Stimulated activated CD4-positive, alpha-beta T cell treated with anti-CD3 and anti-CD28 coated beads, TNF-alpha, amount 100 ng/mL, for 48 hours (primary cell): ENCODE measurements around the gene GSTM5.
"Not testable (repeated sequence)": the region's sequence is repeated elsewhere in the genome, so short reads cannot be mapped to it uniquely, and the experiment has no call there.

Experiments used
- DNase-seq, 3 donors: peaks; one replicate each; pipeline ENCODE4 v3.0.0-alpha.2; 2020; ENCODE audit warnings: low read depth in 3 of 3

Gene GSTM5

GRCh38 chr1:109711593-109712320 lies at the start of gene GSTM5:
Gene GSTM5 (plus strand): TSS chr1:109712251. CDS start chr1:109712313, 62 bp downstream.
- DNase-seq, result not testable (repeated sequence)

GRCh38 chr1:109664671-109665070 lies 47.4 kb upstream of the GSTM5 start:
- no peak for DNase-seq

- peak; percentile 70 to 91 (median 78) for DNase-seq
Measured at GRCh38 chr1:109667452-109668122, 44.5 kb upstream of the GSTM5 start, which contains the start of gene GSTM2. Gene GSTM2 (plus strand): TSS chr1:109668057. CDS start chr1:109668116, 59 bp downstream.

GRCh38 chr1:109668123-109668775 lies 43.8 kb upstream of the GSTM5 start:
- DNase-seq, result no peak

- no peak for DNase-seq
Measured at GRCh38 chr1:109669246-109669948, 42.7 kb upstream of the GSTM5 start.

- not testable (repeated sequence) for DNase-seq
Measured at GRCh38 chr1:109669949-109670302, 42.1 kb upstream of the GSTM5 start.

- no peak for DNase-seq
Measured at GRCh38 chr1:109671067-109671466, 41.0 kb upstream of the GSTM5 start.

GRCh38 chr1:109673861-109674260 lies 38.2 kb upstream of the GSTM5 start:
- DNase-seq, result not testable (repeated sequence)

GRCh38 chr1:109676683-109677381 lies 35.2 kb upstream of the GSTM5 start:
- not testable (repeated sequence) for DNase-seq

GRCh38 chr1:109677459-109677858 lies 34.6 kb upstream of the GSTM5 start:
- DNase-seq, result no peak

- DNase-seq, result not testable (repeated sequence)
Measured at GRCh38 chr1:109678637-109679036, 33.4 kb upstream of the GSTM5 start.

- not testable (repeated sequence) for DNase-seq
Measured at GRCh38 chr1:109684777-109685176, 27.3 kb upstream of the GSTM5 start.

GRCh38 chr1:109685399-109685798 lies 26.7 kb upstream of the GSTM5 start:
- not testable (repeated sequence) for DNase-seq

GRCh38 chr1:109685890-109686289 lies 26.2 kb upstream of the GSTM5 start:
- not testable (repeated sequence) for DNase-seq

- DNase-seq, result not testable (repeated sequence)
Measured at GRCh38 chr1:109687109-109687508, 24.9 kb upstream of the GSTM5 start.

- DNase-seq, result peak in 2 of 3 donors; percentile 41 to 81
Measured at GRCh38 chr1:109687641-109688499, 24.2 kb upstream of the GSTM5 start, which contains the start of gene GSTM1. Gene GSTM1 (plus strand): TSS chr1:109687817. CDS start chr1:109687874, 57 bp downstream.

GRCh38 chr1:109689844-109690405 lies 22.1 kb upstream of the GSTM5 start:
- no peak for DNase-seq

GRCh38 chr1:109691759-109692158 lies 20.3 kb upstream of the GSTM5 start:
- DNase-seq, result no peak

GRCh38 chr1:109694400-109694799 lies 17.7 kb upstream of the GSTM5 start:
- not testable (repeated sequence) for DNase-seq

- not testable (repeated sequence) for DNase-seq
Measured at GRCh38 chr1:109695138-109695537, 16.9 kb upstream of the GSTM5 start.
